Gastroesophageal sphincter (tissue), 3 donors: ENCODE measurements around the gene FAM161B.

Experiments
- CTCF ChIP-seq, 4 experiments: fragments of 200-600 bp in 2 of 4; fragments of 450-650 bp in 2 of 4; sonication (generic) in 1 of 4; IDR thresholded peaks; one replicate each; pipeline ENCODE4 v1.5.1; 2017 to 2019; ENCODE audit warnings: antibody characterized with exemption in 4 of 4, mild to moderate bottlenecking in 2 of 4, moderate library complexity in 2 of 4
- EP300 ChIP-seq: sonication (generic); formaldehyde crosslinking; IDR thresholded peaks from one replicate; pipeline ENCODE4 v1.6.1; 2017; ENCODE audit warnings: antibody characterized with exemption, mild to moderate bottlenecking
- POLR2A ChIP-seq, 2 donors: fragments of 450-650 bp; IDR thresholded peaks; one replicate each; pipeline ENCODE4 v1.6.1; 2017; ENCODE audit warnings: antibody characterized with exemption in 2 of 2, mild to moderate bottlenecking in 2 of 2, moderate library complexity in 1 of 2
- POLR2AphosphoS5 ChIP-seq: sonication (generic); formaldehyde crosslinking; IDR thresholded peaks from one replicate; pipeline ENCODE4 v1.6.1; 2017; ENCODE audit warnings: antibody characterized with exemption

DNA sequence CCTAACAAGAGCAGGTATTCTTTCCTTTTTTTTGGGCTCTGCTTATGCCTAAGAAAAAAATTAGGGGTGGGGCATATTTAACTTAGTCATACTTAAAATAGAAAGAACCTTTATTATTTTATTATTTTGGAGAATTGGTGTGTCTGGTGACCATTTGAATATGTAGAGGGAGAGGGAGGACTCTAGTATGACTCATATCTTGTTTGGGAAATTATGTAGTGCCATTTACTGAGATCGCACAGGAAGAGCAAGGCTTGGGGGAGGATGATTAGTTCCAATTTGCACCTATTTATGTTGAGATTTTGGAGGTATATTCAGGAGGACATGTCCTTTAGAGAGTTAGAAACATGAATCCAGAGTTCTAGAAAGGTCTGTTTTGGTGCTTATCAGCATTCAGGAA lies 53.4 kb downstream of the FAM161B start:
- no peak for TF ChIP-seq CTCF (IDR thresholded peaks at IDR 0.05)
- TF ChIP-seq POLR2A (IDR thresholded peaks at IDR 0.05), result no peak
- no peak for TF ChIP-seq POLR2AphosphoS5
- TF ChIP-seq EP300, result no peak
